Caco-2 (cell line): ENCODE results near the gene PPARGC1A. TPM values are rescaled to one million over a fixed set of nuclear protein-coding genes. Genes with fewer than 3 reads are reported as not detected.

Source experiments
- BruUV-seq: library from RNA; stranded (reverse); fragments of 400-500 nt; replicated peaks from 2 replicates; lab custom pipeline; 2021; lab: Mats Ljungman, UMichigan
- CTCF ChIA-PET: fragments of 300-600 bp; sonication (Branson Sonifier 250); formaldehyde crosslinking; loops from one replicate; lab custom pipeline; 2022; ENCODE audit warnings: antibody characterized with exemption; lab: Charles Lee
- POLR2A ChIA-PET: fragments of 300-600 bp; sonication (Branson Sonifier 250); formaldehyde crosslinking; loops from one replicate; lab custom pipeline; 2022; ENCODE audit warnings: antibody characterized with exemption; lab: Charles Lee
- DNase-seq, 2 experiments: peaks; one replicate each; pipeline versions ENCODE4 v3.0.0 to v3.0.0-alpha.2; 2020 to 2022
- H3K27me3 ChIP-seq: replicated peaks from 2 replicates; pipeline ENCODE4 v1.6.0; 2011; ENCODE audit warnings: low read length; ENCODE audit not compliant: control insufficient read depth, insufficient read depth
- H3K36me3 ChIP-seq: 2 replicates; pipeline ENCODE4 v1.5.1; 2011; ENCODE audit warnings: low read length; ENCODE audit not compliant: control insufficient read depth, insufficient read depth
- H3K4me1 ChIP-seq: fragments of 250-450 bp; sonication (Bioruptor Pico); 2 replicates; pipeline ENCODE4 v1.5.1; 2020; ENCODE audit warnings: mild to moderate bottlenecking
- H3K4me3 ChIP-seq: 2 replicates; pipeline ENCODE4 v1.5.1; 2011; ENCODE audit warnings: low read depth, mild to moderate bottlenecking, control low read depth, low read length
- H3K9me3 ChIP-seq: fragments of 250-450 bp; sonication (Bioruptor Pico); 2 replicates; pipeline ENCODE4 v1.5.1; 2020; ENCODE audit warnings: mild to moderate bottlenecking, moderate library complexity
- H3K27ac Mint-ChIP-seq: one replicate; pipeline ENCODE4 v1.8.0; 2022; ENCODE audit warnings: mixed read lengths; ENCODE audit not compliant: unreplicated experiment
- H3K27me3 Mint-ChIP-seq: one replicate; pipeline ENCODE4 v1.8.0; 2022; ENCODE audit warnings: mixed read lengths; ENCODE audit not compliant: insufficient read depth, unreplicated experiment
- H3K36me3 Mint-ChIP-seq: one replicate; pipeline ENCODE4 v1.8.0; 2022; ENCODE audit warnings: mild to moderate bottlenecking, mixed read lengths; ENCODE audit not compliant: insufficient read depth, unreplicated experiment
- H3K4me1 Mint-ChIP-seq: one replicate; pipeline ENCODE4 v1.8.0; 2022; ENCODE audit warnings: low read depth, mixed read lengths; ENCODE audit not compliant: unreplicated experiment
- H3K4me3 Mint-ChIP-seq: one replicate; pipeline ENCODE4 v1.8.0; 2022; ENCODE audit warnings: mild to moderate bottlenecking, moderate library complexity, mixed read lengths; ENCODE audit not compliant: unreplicated experiment
- H3K9me3 Mint-ChIP-seq: one replicate; pipeline ENCODE4 v1.8.0; 2022; ENCODE audit warnings: mixed read lengths; ENCODE audit not compliant: unreplicated experiment
- intact Hi-C: fragments of 100-400 bp; cut with micrococcal nuclease; formaldehyde crosslinking; loops from one replicate; pipeline ENCODE4 v1.10.0; 2022; ENCODE audit not compliant: unreplicated experiment
- total RNA-seq: library from RNA; stranded (reverse); gene quantifications from 2 replicates; pipeline ENCODE4 v1.2.3, GENCODE V29; 2022
- TF ChIP-seq, protein P1 (sequence below), 2 experiments: fragments of 200-600 bp in 1 of 2; IDR thresholded peaks; 1 replicate in 1 of 2; 2 replicates in 1 of 2; pipeline versions ENCODE4 v1.5.1 to v1.8.0; 2011 to 2022; ENCODE audit warnings: antibody characterized with exemption in 1 of 2, control low read depth in 1 of 2, inconsistent platforms in 1 of 2, low read depth in 1 of 2, low read length in 1 of 2, mild to moderate bottlenecking in 1 of 2, moderate library complexity in 1 of 2; ENCODE audit not compliant: insufficient read depth in 1 of 2, severe bottlenecking in 1 of 2, unreplicated experiment in 1 of 2

PPARGC1A gene
- total RNA-seq, 1 experiment from 2014 or later: not detected

GRCh38 chr4:23934915-23935314, 45.1 kb upstream of the PPARGC1A start:
- Histone ChIP-seq H3K36me3 (no peaks in the 10 kb centered on the region), H3K27me3 (no peaks in the 10 kb centered on the region), H3K4me1 (no peaks in the 10 kb centered on the region), H3K4me3 (no peak overlapping the region), H3K9me3 (no peaks in the 10 kb centered on the region)
- CTCF ChIA-PET: no interaction called here
- intact Hi-C loops: loop anchor here (5.0 kb wide), 1 partner anchor 312 kb away; no protein-coding TSS in a partner anchor
- Mint-ChIP-seq H3K4me1 (no peaks in the 10 kb centered on the region), H3K27me3 (peaks cover 5% of the 10 kb centered on the region), H3K9me3 (peaks cover 9% of the 10 kb centered on the region), H3K36me3 (no peaks in the 10 kb centered on the region), H3K4me3 (no peak overlapping the region), H3K27ac (no peak overlapping the region)
- no peak for DNase-seq
- TF ChIP-seq, protein P1, sequence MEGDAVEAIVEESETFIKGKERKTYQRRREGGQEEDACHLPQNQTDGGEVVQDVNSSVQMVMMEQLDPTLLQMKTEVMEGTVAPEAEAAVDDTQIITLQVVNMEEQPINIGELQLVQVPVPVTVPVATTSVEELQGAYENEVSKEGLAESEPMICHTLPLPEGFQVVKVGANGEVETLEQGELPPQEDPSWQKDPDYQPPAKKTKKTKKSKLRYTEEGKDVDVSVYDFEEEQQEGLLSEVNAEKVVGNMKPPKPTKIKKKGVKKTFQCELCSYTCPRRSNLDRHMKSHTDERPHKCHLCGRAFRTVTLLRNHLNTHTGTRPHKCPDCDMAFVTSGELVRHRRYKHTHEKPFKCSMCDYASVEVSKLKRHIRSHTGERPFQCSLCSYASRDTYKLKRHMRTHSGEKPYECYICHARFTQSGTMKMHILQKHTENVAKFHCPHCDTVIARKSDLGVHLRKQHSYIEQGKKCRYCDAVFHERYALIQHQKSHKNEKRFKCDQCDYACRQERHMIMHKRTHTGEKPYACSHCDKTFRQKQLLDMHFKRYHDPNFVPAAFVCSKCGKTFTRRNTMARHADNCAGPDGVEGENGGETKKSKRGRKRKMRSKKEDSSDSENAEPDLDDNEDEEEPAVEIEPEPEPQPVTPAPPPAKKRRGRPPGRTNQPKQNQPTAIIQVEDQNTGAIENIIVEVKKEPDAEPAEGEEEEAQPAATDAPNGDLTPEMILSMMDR (IDR thresholded peaks at IDR 0.05; ENCODE audit: insufficient read depth in 1 of 2, low read depth in 1 of 2, low read length in 1 of 2, severe bottlenecking in 1 of 2, unreplicated experiment in 1 of 2): no peak
- BruUV-seq: no TSS peak
- POLR2A ChIA-PET: no interaction called here

GRCh38 chr4:23934223-23934622, 44.4 kb upstream of the PPARGC1A start:
- H3K27ac Mint-ChIP-seq: no peak overlapping the region
- TF ChIP-seq, protein P1 (IDR thresholded peaks at IDR 0.05; ENCODE audit: insufficient read depth in 1 of 2, low read depth in 1 of 2, low read length in 1 of 2, severe bottlenecking in 1 of 2, unreplicated experiment in 1 of 2): no peak
- H3K4me3 Mint-ChIP-seq: no peak overlapping the region
- H3K9me3 Mint-ChIP-seq: peaks cover 9% of the 10 kb centered on the region
- Histone ChIP-seq H3K4me3 (no peak overlapping the region), H3K4me1 (no peaks in the 10 kb centered on the region), H3K36me3 (no peaks in the 10 kb centered on the region), H3K27me3 (no peaks in the 10 kb centered on the region), H3K9me3 (no peaks in the 10 kb centered on the region)
- ChIA-PET POLR2A (no interaction called here), CTCF (no interaction called here)
- H3K4me1 Mint-ChIP-seq: no peaks in the 10 kb centered on the region
- H3K36me3 Mint-ChIP-seq: no peaks in the 10 kb centered on the region
- no TSS peak for BruUV-seq
- intact Hi-C loops: loop anchor here (5.0 kb wide), 1 partner anchor 313 kb away; no protein-coding TSS in a partner anchor
- DNase-seq: no peak
- peaks cover 5% of the 10 kb centered on the region for H3K27me3 Mint-ChIP-seq

- Histone ChIP-seq H3K9me3 (no peaks in the 10 kb centered on the region), H3K4me1 (no peaks in the 10 kb centered on the region), H3K36me3 (no peaks in the 10 kb centered on the region), H3K4me3 (no peak overlapping the region), H3K27me3 (no peaks in the 10 kb centered on the region)
- CTCF ChIA-PET: interaction anchor here (0.9 kb wide), 1 partner anchor 99 kb away, joined by 4 read pairs; no protein-coding TSS in a partner anchor
- TF ChIP-seq, protein P1 (IDR thresholded peaks at IDR 0.05; ENCODE audit: insufficient read depth in 1 of 2, low read depth in 1 of 2, low read length in 1 of 2, severe bottlenecking in 1 of 2, unreplicated experiment in 1 of 2): no peak
- H3K27me3 Mint-ChIP-seq: peaks cover 5% of the 10 kb centered on the region
- POLR2A ChIA-PET: no interaction called here
- no peak for DNase-seq
- no TSS peak for BruUV-seq
- peaks cover 9% of the 10 kb centered on the region for H3K9me3 Mint-ChIP-seq
- H3K36me3 Mint-ChIP-seq: no peaks in the 10 kb centered on the region
- no peaks in the 10 kb centered on the region for H3K4me1 Mint-ChIP-seq
- intact Hi-C loops: loop anchor here (1.0 to 5.0 kb wide), 2 partner anchors 314 to 486 kb away; no protein-coding TSS in a partner anchor
- H3K4me3 Mint-ChIP-seq: no peak overlapping the region
- H3K27ac Mint-ChIP-seq: no peak overlapping the region
These were observed 43.1 kb upstream of the PPARGC1A start for GRCh38 chr4:23932901-23933308.
